ENCODE results near the gene TSSK3. TPM values are rescaled to one million over a fixed set of nuclear protein-coding genes. Genes with fewer than 3 reads are reported as not detected.

Gene TSSK3
- polyA plus RNA-seq, 1 experiment = 0.33 TPM

DNA sequence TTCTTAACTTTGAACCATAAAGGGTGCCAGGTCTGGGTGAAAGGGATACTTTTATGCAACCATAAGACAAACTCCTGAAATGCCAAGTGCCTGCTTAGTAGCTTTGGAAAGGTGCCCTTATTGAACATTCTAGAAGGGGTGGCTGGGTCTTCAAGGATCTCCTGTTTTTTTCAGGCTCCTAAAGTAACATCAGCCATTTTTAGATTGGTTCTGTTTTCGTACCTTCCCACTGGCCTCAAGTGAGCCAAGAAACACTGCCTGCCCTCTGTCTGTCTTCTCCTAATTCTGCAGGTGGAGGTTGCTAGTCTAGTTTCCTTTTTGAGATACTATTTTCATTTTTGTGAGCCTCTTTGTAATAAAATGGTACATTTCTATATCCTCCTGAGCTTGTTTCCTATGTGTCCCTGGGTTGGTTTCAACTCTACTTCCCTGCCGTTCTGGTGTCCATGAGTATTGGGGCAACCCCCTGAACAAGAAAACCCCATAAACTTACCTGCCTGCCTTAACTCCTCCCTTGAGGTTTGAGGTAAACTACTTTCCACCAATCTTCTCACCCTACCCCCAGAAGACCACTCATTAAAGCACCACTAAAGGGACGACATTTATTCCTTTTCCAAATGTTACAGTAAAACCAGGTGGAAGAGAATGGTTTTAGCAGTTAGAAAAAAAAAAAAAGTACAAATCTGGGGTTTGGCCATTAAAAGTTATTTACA, 28.9 kb upstream of the TSSK3 start:
- POLR2A ChIA-PET = interaction anchor here (0.6 to 1.3 kb wide), 4 partner anchors 12 to 92 kb away, joined by 3 read pairs; no protein-coding TSS in a partner anchor
- H3K27ac ChIP-seq (ENCODE audit: low read depth, low read length) = no peak overlapping the region

GRCh38 chr1:32334274-32334861, 28.0 kb upstream of the TSSK3 start:
- CTCF ChIA-PET = interaction anchor here (2.3 kb wide), 1 partner anchor 118 kb away, joined by 6 read pairs; no protein-coding TSS in a partner anchor
- TF ChIP-seq, protein P1, sequence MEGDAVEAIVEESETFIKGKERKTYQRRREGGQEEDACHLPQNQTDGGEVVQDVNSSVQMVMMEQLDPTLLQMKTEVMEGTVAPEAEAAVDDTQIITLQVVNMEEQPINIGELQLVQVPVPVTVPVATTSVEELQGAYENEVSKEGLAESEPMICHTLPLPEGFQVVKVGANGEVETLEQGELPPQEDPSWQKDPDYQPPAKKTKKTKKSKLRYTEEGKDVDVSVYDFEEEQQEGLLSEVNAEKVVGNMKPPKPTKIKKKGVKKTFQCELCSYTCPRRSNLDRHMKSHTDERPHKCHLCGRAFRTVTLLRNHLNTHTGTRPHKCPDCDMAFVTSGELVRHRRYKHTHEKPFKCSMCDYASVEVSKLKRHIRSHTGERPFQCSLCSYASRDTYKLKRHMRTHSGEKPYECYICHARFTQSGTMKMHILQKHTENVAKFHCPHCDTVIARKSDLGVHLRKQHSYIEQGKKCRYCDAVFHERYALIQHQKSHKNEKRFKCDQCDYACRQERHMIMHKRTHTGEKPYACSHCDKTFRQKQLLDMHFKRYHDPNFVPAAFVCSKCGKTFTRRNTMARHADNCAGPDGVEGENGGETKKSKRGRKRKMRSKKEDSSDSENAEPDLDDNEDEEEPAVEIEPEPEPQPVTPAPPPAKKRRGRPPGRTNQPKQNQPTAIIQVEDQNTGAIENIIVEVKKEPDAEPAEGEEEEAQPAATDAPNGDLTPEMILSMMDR (IDR thresholded peaks at IDR 0.05; ENCODE audit: low read depth, low read length) = no peak
- no peaks in the 10 kb centered on the region for H3K27me3 ChIP-seq (ENCODE audit: control insufficient read depth, insufficient read depth, low read length)
- no peak overlapping the region for H3K27ac ChIP-seq (ENCODE audit: low read depth, low read length)
- no peak for DNase-seq (ENCODE audit: low read depth, low spot score)
- no peaks in the 10 kb centered on the region; the same call in 1 of the 2 replicates for H3K9me3 ChIP-seq (ENCODE audit: control insufficient read depth, insufficient read depth, low read length)
- H3K4me3 ChIP-seq (ENCODE audit: low read depth, low read length) = peak overlapping the region; percentile 85
- POLR2A ChIA-PET = interaction anchor here (1.0 kb wide), 1 partner anchor 11 kb away, joined by 3 read pairs; no protein-coding TSS in a partner anchor

More for the DNA sequence above, 28.9 kb upstream of the TSSK3 start:
- CTCF ChIA-PET = interaction anchor here (0.6 to 2.3 kb wide), 2 partner anchors 83 to 117 kb away, joined by 3 to 6 read pairs; no protein-coding TSS in a partner anchor
- Histone ChIP-seq H3K4me3 (ENCODE audit: low read depth, low read length) (peak overlapping the region; percentile 85; the same call in 1 of the 2 replicates), H3K9me3 (ENCODE audit: control insufficient read depth, insufficient read depth, low read length) (no peaks in the 10 kb centered on the region; the same call in 1 of the 2 replicates), H3K27me3 (ENCODE audit: control insufficient read depth, insufficient read depth, low read length) (no peaks in the 10 kb centered on the region)
- TF ChIP-seq, protein P1 (IDR thresholded peaks at IDR 0.05; ENCODE audit: low read depth, low read length) = no peak
- no peak for DNase-seq (ENCODE audit: low read depth, low spot score)

GRCh38 chr1:32334864-32335534, 27.3 kb upstream of the TSSK3 start:
- Histone ChIP-seq H3K4me3 (ENCODE audit: low read depth, low read length) (peak overlapping the region; percentile 85), H3K27me3 (ENCODE audit: control insufficient read depth, insufficient read depth, low read length) (no peaks in the 10 kb centered on the region), H3K9me3 (ENCODE audit: control insufficient read depth, insufficient read depth, low read length) (no peaks in the 10 kb centered on the region; the same call in 1 of the 2 replicates), H3K27ac (ENCODE audit: low read depth, low read length) (no peak overlapping the region)
- TF ChIP-seq, protein P1 (IDR thresholded peaks at IDR 0.05; ENCODE audit: low read depth, low read length) = peak; percentile 71
- POLR2A ChIA-PET = interaction anchor here (0.5 to 3.0 kb wide), 16 partner anchors 10 to 1427 kb away, joined by 3 to 83 read pairs (median 13); partner anchors contain the start of genes BSDC1, CCDC28B, HDAC1 and SDC3
- CTCF ChIA-PET = interaction anchor here (0.6 to 2.3 kb wide), 4 partner anchors 23 to 119 kb away, joined by 4 to 13 read pairs (median 7); partner anchors contain the start of gene BSDC1
- no peak for DNase-seq (ENCODE audit: low read depth, low spot score)

DNA sequence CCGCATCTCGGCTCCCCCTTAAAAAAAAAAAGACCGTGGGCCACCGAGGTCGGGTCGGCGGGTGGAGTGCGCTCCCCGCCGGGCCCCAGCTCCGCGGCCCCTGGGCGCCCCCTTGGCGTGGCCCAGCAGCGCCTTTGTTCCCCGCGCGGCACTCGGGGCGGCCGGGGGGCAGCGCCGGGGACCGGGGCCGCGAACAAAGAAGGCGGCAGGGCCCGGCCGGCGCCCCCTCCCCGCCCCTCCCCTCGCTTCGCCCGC, 26.9 kb upstream of the TSSK3 start:
- CTCF ChIA-PET = interaction anchor here (0.6 to 1.5 kb wide), 3 partner anchors 24 to 120 kb away, joined by 4 to 13 read pairs (median 8); partner anchors contain the start of gene BSDC1
- no peak for DNase-seq (ENCODE audit: low read depth, low spot score)
- POLR2A ChIA-PET = interaction anchor here (0.5 to 3.0 kb wide), 28 partner anchors 10 to 1427 kb away, joined by 3 to 83 read pairs (median 6); partner anchors contain the start of genes BSDC1, CCDC28B, HDAC1 and IQCC
- Histone ChIP-seq H3K4me3 (ENCODE audit: low read depth, low read length) (peak overlapping the region; percentile 85), H3K9me3 (ENCODE audit: control insufficient read depth, insufficient read depth, low read length) (no peaks in the 10 kb centered on the region; the same call in 1 of the 2 replicates), H3K27ac (ENCODE audit: low read depth, low read length) (no peak overlapping the region), H3K27me3 (ENCODE audit: control insufficient read depth, insufficient read depth, low read length) (no peaks in the 10 kb centered on the region)
- TF ChIP-seq, protein P1 (IDR thresholded peaks at IDR 0.05; ENCODE audit: low read depth, low read length) = no peak
